UCSD-AML1 (cell line): ENCODE results near the gene EPB41L3.

Source experiments
- DNase-seq: peaks from one replicate; lab custom pipeline; 2025; ENCODE audit not compliant: unreplicated experiment; lab: John Stamatoyannopoulos, UW

The EPB41L3 gene

DNA sequence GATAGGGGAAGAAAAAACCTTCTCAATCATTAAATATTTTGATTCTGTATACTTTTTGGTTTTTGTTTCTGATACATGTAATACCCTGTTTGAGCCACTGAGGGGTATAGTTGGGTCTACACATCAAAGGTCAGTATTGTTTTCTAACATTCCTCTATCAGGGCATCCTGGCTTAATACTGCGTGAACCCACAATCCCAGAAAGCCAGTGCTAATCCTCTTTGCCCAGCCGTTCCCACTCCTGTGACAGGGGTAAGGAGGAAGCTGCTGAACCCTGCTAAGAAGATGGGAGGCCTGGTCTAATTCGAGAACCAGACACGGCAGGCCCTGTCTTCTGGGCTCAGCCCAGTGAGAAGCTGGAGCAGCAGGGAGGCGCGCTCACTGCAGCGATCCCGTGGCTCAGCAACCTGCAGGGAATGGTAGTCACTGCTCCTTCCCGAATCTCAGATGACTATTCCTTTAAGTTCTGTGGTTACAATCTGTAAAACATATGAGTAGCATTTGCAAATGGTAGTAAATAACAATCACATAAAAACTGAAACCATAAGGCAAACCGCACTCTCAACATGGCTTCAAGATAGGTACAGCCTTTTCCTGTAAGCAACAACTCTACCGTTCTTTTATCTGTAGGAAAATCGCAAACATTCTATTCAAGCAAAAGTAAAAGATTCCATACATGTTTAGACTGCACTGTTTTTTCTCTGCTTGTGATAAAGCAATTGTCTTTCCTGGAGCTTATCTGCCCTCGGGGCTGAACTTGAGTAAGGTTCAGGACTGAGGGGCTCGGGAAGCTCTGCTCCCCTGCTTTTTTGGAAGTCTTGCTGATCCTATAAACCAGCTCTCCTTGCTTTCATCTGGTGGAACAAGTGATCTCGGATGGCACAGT is 87.0 kb downstream of the EPB41L3 start:
- no peak for DNase-seq

- DNase-seq, result no peak
These were observed 88.1 kb downstream of the EPB41L3 start for GRCh38 chr18:5455674-5456073.

DNA sequence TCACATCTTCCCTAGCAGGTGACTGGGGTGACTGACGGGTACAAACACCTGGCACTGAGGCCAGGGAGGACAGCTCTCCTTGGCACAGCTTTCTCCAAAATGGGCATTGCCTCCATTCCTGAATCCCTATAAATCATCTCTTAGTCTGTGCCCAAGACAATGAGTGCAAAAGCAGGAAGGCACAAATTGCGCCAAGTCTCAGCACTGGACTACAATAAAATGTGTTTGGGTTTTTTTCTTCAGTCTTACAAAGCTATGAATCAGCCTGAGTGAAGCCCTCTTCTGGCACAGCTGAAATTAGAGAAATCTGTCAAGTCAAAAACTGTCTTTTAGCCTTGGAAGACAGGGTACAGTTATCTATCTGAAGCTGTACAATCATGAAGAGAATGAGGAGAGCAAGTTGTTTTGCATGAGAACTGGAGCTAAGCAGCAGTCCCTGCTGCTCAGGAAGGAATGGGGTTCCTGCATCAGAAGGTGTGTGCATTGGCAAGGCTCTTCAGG is 90.8 kb downstream of the EPB41L3 start:
- no peak for DNase-seq

DNA sequence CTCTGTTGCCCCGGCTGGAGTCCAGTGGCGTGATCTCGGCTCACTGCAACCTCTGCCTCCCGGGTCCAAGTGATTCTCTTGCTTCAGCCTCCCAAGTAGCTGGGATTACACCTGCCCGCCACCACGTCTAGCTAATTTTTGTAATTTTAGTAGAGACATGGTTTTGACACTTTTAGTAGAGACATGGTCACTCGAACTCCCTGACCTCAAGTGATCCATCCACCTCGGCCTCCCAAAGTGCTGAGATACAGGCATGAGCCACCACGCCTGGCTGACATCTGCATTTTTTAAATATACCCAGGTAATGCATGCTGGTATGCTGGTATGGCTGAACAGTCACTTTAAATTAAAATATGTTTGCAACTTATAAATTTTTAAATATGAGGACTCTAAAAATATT is 91.9 kb downstream of the EPB41L3 start:
- no peak for DNase-seq

- no peak for DNase-seq
These were observed 92.6 kb downstream of the EPB41L3 start for GRCh38 chr18:5451150-5451549.

DNA sequence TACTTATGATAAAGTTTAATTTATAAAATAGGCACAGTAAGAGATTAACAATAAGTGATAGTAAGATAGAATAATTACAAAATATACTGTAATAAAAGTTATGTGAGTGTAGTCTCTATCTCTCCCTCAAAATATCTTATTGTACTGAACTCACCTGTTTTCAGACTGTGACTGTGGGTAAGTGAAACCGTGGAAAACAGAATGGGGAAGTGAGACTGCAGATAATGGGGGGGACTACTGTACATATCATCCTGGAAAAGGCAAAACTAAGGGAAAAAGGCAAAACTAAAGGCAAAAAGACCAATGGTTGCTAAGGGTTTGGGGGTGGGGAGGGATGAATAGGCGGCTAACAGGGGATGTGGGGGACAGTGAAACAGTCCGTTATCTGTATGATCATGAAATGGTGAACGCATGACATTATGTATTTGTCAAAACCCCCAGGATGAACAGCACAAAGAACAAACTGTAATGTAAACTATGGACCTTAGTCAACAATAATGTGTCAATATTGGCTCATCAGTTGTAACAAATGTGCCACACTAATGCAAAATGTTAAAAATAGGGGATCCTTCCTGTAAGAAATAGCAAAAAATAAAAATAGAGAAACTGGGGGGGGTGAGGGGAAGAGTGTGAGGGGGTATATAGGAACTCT is 93.8 kb downstream of the EPB41L3 start:
- DNase-seq, result no peak

DNA sequence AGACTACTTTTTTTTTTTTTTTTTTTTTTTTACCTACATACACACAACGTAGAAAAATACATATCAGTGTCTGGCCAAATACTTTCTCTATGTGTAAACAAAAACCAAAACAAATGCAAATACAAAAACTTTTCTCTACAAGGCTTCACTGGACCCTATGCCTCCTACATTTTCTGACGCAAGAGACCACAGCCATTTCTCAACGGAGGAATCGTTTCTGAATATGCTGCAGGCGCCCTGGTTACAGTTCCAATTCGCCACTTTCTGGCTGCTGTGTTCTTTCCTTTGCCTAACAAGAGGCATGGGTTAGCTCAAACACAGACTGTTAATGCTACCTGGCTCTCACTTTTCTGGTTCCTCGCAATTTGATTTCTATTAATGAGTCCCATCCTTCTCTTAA is 96.4 kb downstream of the EPB41L3 start:
- no peak for DNase-seq

DNA sequence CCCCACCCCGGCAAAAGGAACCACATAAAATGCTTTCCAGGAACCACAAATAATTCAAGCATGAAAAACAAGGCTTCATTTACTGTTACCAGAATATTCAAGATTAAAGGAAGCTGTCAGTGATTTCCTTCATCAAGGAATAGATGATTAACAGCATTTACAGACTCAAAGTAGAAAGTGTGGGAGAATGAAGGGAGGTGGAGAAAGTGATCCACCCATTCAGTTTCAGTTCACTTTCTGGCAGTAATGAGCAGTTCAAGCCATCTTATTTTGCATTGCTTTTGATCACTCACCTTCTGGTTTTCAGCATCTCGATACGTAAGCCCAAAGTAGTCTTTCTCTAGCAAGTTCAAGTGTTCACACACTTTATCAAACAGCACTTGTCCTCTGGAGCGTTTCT is 99.0 kb downstream of the EPB41L3 start:
- DNase-seq, result no peak

- DNase-seq, result no peak
These were observed 99.5 kb downstream of the EPB41L3 start for GRCh38 chr18:5444269-5444668.

- no peak for DNase-seq
These were observed 103.7 kb downstream of the EPB41L3 start for GRCh38 chr18:5439986-5440696.

GRCh38 chr18:5434425-5434824 is 109.4 kb downstream of the EPB41L3 start:
- no peak for DNase-seq

GRCh38 chr18:5431836-5432575 is 111.8 kb downstream of the EPB41L3 start:
- DNase-seq, result no peak

- no peak for DNase-seq
These were observed 113.7 kb downstream of the EPB41L3 start for GRCh38 chr18:5430131-5430530.

DNA sequence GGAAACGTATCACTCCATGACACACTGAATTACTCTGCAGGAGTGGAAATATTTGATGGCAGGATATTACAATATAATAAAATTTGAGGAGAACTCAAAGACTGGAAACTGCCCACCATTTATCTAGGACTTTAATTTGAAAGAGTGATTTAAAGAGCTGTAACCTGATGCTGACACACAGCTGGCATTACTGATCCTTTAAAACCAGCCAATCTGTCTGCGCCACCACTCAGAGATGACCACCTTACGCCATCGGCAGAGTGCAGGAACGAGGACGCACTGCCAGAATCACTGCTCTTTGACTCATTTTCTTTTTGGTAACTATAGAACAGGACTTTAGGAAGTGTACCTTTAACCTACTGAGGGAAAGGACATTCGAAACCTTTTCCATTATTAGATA is 114.1 kb downstream of the EPB41L3 start:
- no peak for DNase-seq

GRCh38 chr18:5425721-5426120 is 118.1 kb downstream of the EPB41L3 start:
- no peak for DNase-seq

DNA sequence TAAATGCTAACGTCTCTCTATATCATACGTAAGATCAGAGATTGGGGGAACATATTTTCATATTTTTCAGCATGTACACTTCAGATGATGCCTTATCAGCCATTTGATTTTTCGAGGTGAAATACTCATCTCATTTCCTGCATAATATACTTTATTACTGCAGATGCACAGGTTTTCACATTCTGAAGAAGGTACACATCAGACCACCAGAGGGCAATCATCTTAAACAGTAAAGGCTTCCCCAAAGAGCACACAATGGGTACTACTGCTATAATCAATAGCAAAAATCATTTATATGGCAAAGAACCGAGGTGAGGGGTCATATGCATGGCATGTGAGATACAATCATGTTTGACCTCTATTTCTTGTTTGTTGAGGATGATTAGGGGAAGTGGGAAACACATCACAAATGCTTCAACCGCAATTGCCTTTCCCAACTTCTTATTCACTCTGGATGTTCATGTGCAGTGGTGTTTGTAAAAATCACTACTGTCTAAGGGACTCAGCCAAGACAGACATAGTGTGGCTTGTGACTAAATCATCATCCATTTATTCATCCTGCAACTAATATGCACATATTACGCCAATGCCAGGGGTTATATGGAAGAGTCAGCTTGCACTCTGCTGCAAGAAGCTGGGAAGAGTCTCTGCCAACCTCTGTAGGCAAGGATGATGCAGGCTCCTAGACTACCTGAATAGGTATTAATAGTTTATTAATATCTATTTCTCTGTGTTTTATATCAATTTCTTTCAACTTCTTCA is 118.7 kb downstream of the EPB41L3 start:
- DNase-seq, result no peak

DNA sequence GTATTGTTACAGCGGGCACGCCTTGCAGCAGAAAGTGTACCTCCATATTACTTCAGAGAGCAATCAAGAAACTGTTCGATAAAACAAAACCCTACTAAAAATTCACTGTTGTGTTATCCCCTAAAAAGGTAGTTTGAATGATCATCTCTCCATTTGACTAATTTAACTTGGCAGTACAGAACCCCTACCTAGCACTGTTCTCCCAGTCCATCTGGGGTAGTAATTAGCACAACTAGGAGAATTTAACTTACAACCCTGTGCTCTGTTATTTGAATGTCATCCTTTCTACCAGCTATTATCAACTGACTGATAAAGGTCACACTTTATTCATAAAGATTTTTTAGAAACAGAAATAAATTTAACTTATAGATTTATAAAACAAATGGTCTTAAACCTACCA is 121.2 kb downstream of the EPB41L3 start:
- DNase-seq, result no peak

DNA sequence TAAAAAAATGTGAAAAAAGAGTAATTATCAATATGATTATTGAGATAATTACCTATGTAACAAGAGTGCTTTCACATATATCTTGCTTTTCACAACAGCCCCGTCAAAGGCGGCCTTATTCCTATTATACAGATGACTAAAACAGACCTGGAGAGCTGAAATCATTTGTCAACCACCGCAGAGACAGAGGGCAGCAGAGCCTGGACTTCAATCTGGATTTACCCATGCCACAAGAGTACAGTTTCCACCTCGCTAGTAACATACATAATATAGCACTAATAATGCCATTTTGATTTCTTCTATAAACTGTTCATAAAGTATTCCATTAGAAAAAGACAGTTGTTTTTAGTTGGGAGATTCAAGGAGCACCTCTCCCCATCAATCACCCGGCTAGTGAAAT is 121.8 kb downstream of the EPB41L3 start:
- DNase-seq, result no peak

DNA sequence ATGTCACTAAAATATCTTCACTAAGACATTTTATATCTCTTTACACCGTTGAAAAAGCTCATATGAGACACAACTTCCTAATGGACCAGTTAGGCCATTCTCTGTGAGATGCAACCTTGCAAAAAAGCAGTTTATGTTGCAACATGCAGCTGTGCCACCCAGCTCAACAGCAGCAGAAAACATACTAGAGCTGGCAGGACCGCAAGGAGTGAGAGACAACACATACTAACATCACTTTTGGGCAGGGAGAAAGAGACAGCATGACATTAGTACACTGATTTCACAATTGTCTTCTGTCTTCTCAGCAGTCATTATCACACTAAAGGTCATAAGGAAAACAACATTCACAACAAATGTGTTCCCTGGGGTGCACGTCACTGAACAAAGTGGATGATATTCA is 122.9 kb downstream of the EPB41L3 start:
- DNase-seq, result no peak

GRCh38 chr18:5419601-5420000 is 124.2 kb downstream of the EPB41L3 start:
- DNase-seq, result no peak
